ENCODE data around the gene UNC93A.

DNA sequence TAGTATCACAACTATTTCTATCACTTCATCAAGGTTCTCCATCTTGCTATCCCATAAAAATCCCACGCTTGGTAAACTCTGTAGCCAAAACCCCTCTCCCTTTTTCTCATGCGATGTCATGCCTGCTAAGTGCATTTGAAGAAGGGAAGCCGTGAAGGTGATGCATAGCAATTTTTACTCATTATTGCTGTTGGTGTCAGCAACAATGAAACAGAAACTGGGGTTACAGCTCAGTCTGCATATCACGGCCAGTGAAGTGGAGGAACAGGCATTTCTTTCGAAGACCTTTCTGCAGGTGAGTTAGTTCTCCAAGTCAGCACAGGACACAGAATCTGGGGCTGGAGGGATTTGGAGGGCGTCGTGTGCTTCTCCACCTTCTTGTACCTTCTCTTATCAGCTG is 5.8 kb downstream of the UNC93A start:
- TF ChIP-seq, protein P1, sequence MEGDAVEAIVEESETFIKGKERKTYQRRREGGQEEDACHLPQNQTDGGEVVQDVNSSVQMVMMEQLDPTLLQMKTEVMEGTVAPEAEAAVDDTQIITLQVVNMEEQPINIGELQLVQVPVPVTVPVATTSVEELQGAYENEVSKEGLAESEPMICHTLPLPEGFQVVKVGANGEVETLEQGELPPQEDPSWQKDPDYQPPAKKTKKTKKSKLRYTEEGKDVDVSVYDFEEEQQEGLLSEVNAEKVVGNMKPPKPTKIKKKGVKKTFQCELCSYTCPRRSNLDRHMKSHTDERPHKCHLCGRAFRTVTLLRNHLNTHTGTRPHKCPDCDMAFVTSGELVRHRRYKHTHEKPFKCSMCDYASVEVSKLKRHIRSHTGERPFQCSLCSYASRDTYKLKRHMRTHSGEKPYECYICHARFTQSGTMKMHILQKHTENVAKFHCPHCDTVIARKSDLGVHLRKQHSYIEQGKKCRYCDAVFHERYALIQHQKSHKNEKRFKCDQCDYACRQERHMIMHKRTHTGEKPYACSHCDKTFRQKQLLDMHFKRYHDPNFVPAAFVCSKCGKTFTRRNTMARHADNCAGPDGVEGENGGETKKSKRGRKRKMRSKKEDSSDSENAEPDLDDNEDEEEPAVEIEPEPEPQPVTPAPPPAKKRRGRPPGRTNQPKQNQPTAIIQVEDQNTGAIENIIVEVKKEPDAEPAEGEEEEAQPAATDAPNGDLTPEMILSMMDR (IDR thresholded peaks at IDR 0.05), result no peak
- no peak for TF ChIP-seq POLR2A (IDR thresholded peaks at IDR 0.05)
- TF ChIP-seq POLR2AphosphoS5 (IDR thresholded peaks at IDR 0.05), result no peak
